ENCODE results near the gene BCAN. TPM values are rescaled to one million over a fixed set of nuclear protein-coding genes. Genes with fewer than 3 reads are reported as not detected.
A peak's percentile ranks its signal among the peaks of the same experiment; 100 is the strongest.

Gene BCAN
- total RNA-seq, 1 experiment from 2014 or later, result 1.2 TPM

DNA sequence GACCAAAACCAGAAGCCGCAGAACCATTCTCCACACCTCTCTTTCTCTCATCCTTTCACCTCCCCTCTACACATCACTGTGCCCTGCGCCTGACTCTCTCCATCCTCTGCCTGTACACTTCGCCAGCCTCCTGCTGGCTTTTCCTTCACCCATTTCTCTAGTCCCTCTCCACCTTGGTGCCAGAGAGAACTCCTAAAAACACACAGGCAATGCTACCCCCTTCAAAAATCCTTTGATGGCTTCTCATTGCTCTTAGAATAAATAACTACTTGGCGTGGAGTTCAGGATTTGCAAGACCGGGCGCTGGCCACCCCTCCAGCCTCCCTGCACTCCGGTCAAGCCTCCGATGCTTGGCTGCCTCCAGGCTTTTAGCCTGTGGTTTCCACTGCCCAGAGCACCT is 54.8 kb downstream of the BCAN start:
- H3K4me3 Mint-ChIP-seq, result no peak overlapping the region
- no peak overlapping the region for H3K14ac ChIP-seq (ENCODE audit: insufficient read depth, low read length)
- no peak overlapping the region for H3K9ac ChIP-seq (ENCODE audit: extremely low read depth, insufficient read length, low read length)
- H3K4ac ChIP-seq (ENCODE audit: low read depth, low read length), result no peak overlapping the region
- H4K8ac ChIP-seq (replicated peaks; ENCODE audit: insufficient read length, low read depth, low read length), result no peak overlapping the region
- H2BK20ac ChIP-seq (ENCODE audit: low read depth, low read length, poor library complexity, severe bottlenecking), result no peak overlapping the region
- H3K79me2 ChIP-seq (ENCODE audit: insufficient read depth, low read length), result no peaks in the 10 kb centered on the region
- no peak overlapping the region for H3K4me2 ChIP-seq (ENCODE audit: insufficient read depth, insufficient read length, low read length)
- H3K23me2 ChIP-seq (ENCODE audit: insufficient read length, low read depth, low read length, poor library complexity, severe bottlenecking), result peaks cover 10% of the 10 kb centered on the region
- no peak overlapping the region for H2AFZ ChIP-seq (ENCODE audit: low read length)
- no peak overlapping the region for H2AK5ac ChIP-seq (ENCODE audit: insufficient read length, low read length)
- H2BK15ac ChIP-seq (ENCODE audit: low read depth, low read length), result no peak overlapping the region
- no peaks in the 10 kb centered on the region for H4K20me1 ChIP-seq (ENCODE audit: control insufficient read depth, insufficient read depth, insufficient read length)
- H2BK5ac ChIP-seq (ENCODE audit: insufficient read length, low read length), result no peak overlapping the region
- H3K4me1 Mint-ChIP-seq, result peaks cover 35 to 51% of the 10 kb centered on the region in 2 experiments
- no peak overlapping the region for H3K27ac ChIP-seq (ENCODE audit: insufficient read length, low read depth, low read length)
- peak overlapping the region in 1 of 3 experiments; percentile 76; a peak in 2 of 7 replicates for H3K27ac Mint-ChIP-seq
- no peak for DNase-seq
- H3K27me3 Mint-ChIP-seq (ENCODE audit: low read depth), result peaks cover 6% of the 10 kb centered on the region
- H3K23ac ChIP-seq (ENCODE audit: insufficient read length, low read depth, low read length), result no peak overlapping the region
- H2BK120ac ChIP-seq (ENCODE audit: low read depth, low read length, poor library complexity, severe bottlenecking), result no peak overlapping the region
- no peak overlapping the region for H3K18ac ChIP-seq (ENCODE audit: insufficient read length, low read depth, low read length)
- no peak overlapping the region for H3K56ac ChIP-seq (ENCODE audit: insufficient read length, low read depth, low read length)
- TF ChIP-seq, protein P1, sequence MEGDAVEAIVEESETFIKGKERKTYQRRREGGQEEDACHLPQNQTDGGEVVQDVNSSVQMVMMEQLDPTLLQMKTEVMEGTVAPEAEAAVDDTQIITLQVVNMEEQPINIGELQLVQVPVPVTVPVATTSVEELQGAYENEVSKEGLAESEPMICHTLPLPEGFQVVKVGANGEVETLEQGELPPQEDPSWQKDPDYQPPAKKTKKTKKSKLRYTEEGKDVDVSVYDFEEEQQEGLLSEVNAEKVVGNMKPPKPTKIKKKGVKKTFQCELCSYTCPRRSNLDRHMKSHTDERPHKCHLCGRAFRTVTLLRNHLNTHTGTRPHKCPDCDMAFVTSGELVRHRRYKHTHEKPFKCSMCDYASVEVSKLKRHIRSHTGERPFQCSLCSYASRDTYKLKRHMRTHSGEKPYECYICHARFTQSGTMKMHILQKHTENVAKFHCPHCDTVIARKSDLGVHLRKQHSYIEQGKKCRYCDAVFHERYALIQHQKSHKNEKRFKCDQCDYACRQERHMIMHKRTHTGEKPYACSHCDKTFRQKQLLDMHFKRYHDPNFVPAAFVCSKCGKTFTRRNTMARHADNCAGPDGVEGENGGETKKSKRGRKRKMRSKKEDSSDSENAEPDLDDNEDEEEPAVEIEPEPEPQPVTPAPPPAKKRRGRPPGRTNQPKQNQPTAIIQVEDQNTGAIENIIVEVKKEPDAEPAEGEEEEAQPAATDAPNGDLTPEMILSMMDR (conservative IDR thresholded peaks at IDR 0.05), result no peak
- no CpG with 5 or more reads among the region's 8 CpGs for WGBS (ENCODE audit: extremely low coverage, insufficient read length, low lambda C conversion rate)
- H4K91ac ChIP-seq (ENCODE audit: insufficient read length, low read depth, low read length), result no peak overlapping the region
- no peaks in the 10 kb centered on the region for H3K27me3 ChIP-seq (ENCODE audit: insufficient read depth, low read length)
- no peaks in the 10 kb centered on the region for H3K79me1 ChIP-seq (ENCODE audit: insufficient read depth, low read depth, low read length, poor library complexity, severe bottlenecking)
- no peak overlapping the region for H4K5ac ChIP-seq (ENCODE audit: insufficient read length, low read depth, low read length)
- H3K9me3 Mint-ChIP-seq, result no peaks in the 10 kb centered on the region
- H2BK12ac ChIP-seq (ENCODE audit: insufficient read length, low read depth, low read length), result no peak overlapping the region
- H3K9me3 ChIP-seq (ENCODE audit: control insufficient read depth, low read depth, low read length), result no peaks in the 10 kb centered on the region
- H3T11ph ChIP-seq (ENCODE audit: low read length), result no peak overlapping the region
- peaks cover 7% of the 10 kb centered on the region; the same call in 1 of the 2 replicates for H3K4me1 ChIP-seq (ENCODE audit: insufficient read depth, low read length)
- H3K36me3 Mint-ChIP-seq (ENCODE audit: insufficient read depth in 1 of 3, low read depth in 3 of 3), result peaks cover 15 to 47% (median 39%) of the 10 kb centered on the region in 3 experiments
